A549 (cell line): ENCODE measurements around the gene CDK4. TPM values are rescaled to one million over a fixed set of nuclear protein-coding genes. Genes with fewer than 3 reads are reported as not detected.

Experiments used
- ATAC-seq, 2 experiments: fragments of 200-7000 bp in 1 of 2; fragments of >200 bp in 1 of 2; cut with Nextera tagmentation in 1 of 2; cut with Tn5 transposase in 1 of 2; 3 replicates each; pipeline versions ENCODE4 v1.8.0 to v1.9.1; 2018 to 2020; ENCODE audit warnings: mild to moderate bottlenecking in 1 of 2, moderate library complexity in 1 of 2
- CTCF ChIA-PET: fragments of 300-600 bp; sonication (Branson Sonifier 250); formaldehyde crosslinking; extraction: SDS; loops from one replicate; lab custom pipeline; 2021; ENCODE audit warnings: antibody characterized with exemption, inconsistent platforms; lab: Yijun Ruan, JAX
- POLR2A ChIA-PET: fragments of 350-600 bp; formaldehyde crosslinking; extraction: SDS; loops from one replicate; lab custom pipeline; 2021; ENCODE audit warnings: antibody characterized with exemption, inconsistent platforms; lab: Yijun Ruan, JAX
- DNase-seq, 2 experiments: peaks; one replicate each; pipeline versions ENCODE4 v3.0.0 to v3.0.0-alpha.2; 2011 to 2016; ENCODE audit warnings: low read depth in 1 of 2, low spot score in 1 of 2
- FAIRE-seq: peaks from 2 replicates; lab custom pipeline; 2011; peaks lifted over from hg19 to GRCh38; lab: Jason Lieb, UNC
- H3K27ac ChIP-seq, 2 experiments: fragments of >200 bp; sonication (Bioruptor Twin); formaldehyde crosslinking; 3 replicates each; pipeline ENCODE4 v1.5.1; 2016 to 2017
- H3K4me1 ChIP-seq: fragments of >200 bp; sonication (Bioruptor Twin); formaldehyde crosslinking; 3 replicates; pipeline ENCODE4 v1.6.1; 2016
- H3K4me2 ChIP-seq: fragments of >200 bp; sonication (Bioruptor Twin); formaldehyde crosslinking; 3 replicates; pipeline ENCODE4 v1.6.1; 2016
- H3K4me3 ChIP-seq: fragments of >200 bp; sonication (Bioruptor Twin); formaldehyde crosslinking; 3 replicates; pipeline ENCODE4 v1.5.1; 2016
- H3K9me3 ChIP-seq: fragments of >200 bp; sonication (Bioruptor Twin); formaldehyde crosslinking; 3 replicates; pipeline ENCODE4 v1.6.1; 2016
- HDAC2 ChIP-seq: fragments of 200-600 bp; sonication (generic); IDR thresholded peaks from 2 replicates; pipeline ENCODE4 v1.6.1; 2016
- HOXA7 ChIP-seq: fragments of 250-450 bp; sonication (Bioruptor Pico); IDR thresholded peaks from 2 replicates; pipeline ENCODE4 v1.5.0; 2020; ENCODE audit warnings: mild to moderate bottlenecking, moderate library complexity
- HOXB13 ChIP-seq: fragments of 250-450 bp; sonication (Bioruptor Pico); IDR thresholded peaks from 2 replicates; pipeline ENCODE4 v1.5.0; 2020; ENCODE audit warnings: low read depth, mild to moderate bottlenecking, moderate library complexity
- JUN ChIP-seq, 2 experiments: fragments of >200 bp; sonication (Bioruptor Twin); formaldehyde crosslinking; IDR thresholded peaks; 2 replicates in 1 of 2; 3 replicates in 1 of 2; pipeline ENCODE4 v1.6.1; 2016 to 2017
- MYC ChIP-seq: IDR thresholded peaks from 2 replicates; pipeline ENCODE4 v1.6.1; 2012; ENCODE audit warnings: mild to moderate bottlenecking, inconsistent platforms, low read length, improper control_type of control experiment, borderline replicate concordance
- RARB ChIP-seq: fragments of 250-450 bp; sonication (Bioruptor Pico); IDR thresholded peaks from 2 replicates; pipeline ENCODE4 v1.8.0; 2021; ENCODE audit warnings: mild to moderate bottlenecking, moderate library complexity
- TFCP2L1 ChIP-seq: fragments of 250-450 bp; sonication (Bioruptor Pico); IDR thresholded peaks from 2 replicates; pipeline ENCODE4 v1.5.0; 2021; ENCODE audit warnings: mild to moderate bottlenecking
- ZC3H11A ChIP-seq: fragments of 450-650 bp; IDR thresholded peaks from 2 replicates; pipeline ENCODE4 v1.6.1; 2014; ENCODE audit warnings: antibody characterized with exemption, mild to moderate bottlenecking
- WGBS: methylation state at CpG from one replicate; pipeline ENCODE4 v1.1.6; 2017; ENCODE audit errors: missing lambda C conversion rate; 5-methylcytosine and 5-hydroxymethylcytosine counted together
- polyA plus RNA-seq, 4 experiments: library from polyadenylated mRNA; depleted of rRNA in 3 of 4; stranded (reverse); fragments of >200 nt; fragmentation: RNase III in 1 of 4; extraction: RNeasy Plus Mini Kit Qiagen cat#74134 plus additional on column Dnase treatment in 1 of 4; gene quantifications; 2 replicates in 3 of 4; 3 replicates in 1 of 4; pipeline ENCODE4 v1.2.3, GENCODE V29; 2011 to 2017
- TF ChIP-seq, protein P1 (sequence below): fragments of 200-600 bp; sonication (generic); IDR thresholded peaks from 2 replicates; pipeline ENCODE4 v1.6.1; 2016; ENCODE audit warnings: antibody characterized with exemption, mild to moderate bottlenecking, moderate library complexity
- TF ChIP-seq, protein P2 (sequence below): fragments of 150-350 bp; IDR thresholded peaks from 2 replicates; pipeline ENCODE4 v1.6.1; 2014; ENCODE audit warnings: low read depth, mild to moderate bottlenecking, low read length
- TF ChIP-seq, protein P3 (sequence below): fragments of >200 bp; sonication (Bioruptor Twin); formaldehyde crosslinking; IDR thresholded peaks from 3 replicates; pipeline ENCODE4 v1.5.1; 2016
- TF ChIP-seq, protein P4 (sequence below): IDR thresholded peaks from 2 replicates; pipeline ENCODE4 v1.6.1; 2012; ENCODE audit warnings: low read depth, borderline replicate concordance
- TF ChIP-seq, protein P5 (sequence below): fragments of >200 bp; sonication (Bioruptor Twin); formaldehyde crosslinking; IDR thresholded peaks from 3 replicates; pipeline ENCODE4 v1.6.1; 2016

The CDK4 gene
- polyA plus RNA-seq, 2 of the 4 experiments (the other 2 are of a cell fraction), result 226 to 255 TPM

DNA sequence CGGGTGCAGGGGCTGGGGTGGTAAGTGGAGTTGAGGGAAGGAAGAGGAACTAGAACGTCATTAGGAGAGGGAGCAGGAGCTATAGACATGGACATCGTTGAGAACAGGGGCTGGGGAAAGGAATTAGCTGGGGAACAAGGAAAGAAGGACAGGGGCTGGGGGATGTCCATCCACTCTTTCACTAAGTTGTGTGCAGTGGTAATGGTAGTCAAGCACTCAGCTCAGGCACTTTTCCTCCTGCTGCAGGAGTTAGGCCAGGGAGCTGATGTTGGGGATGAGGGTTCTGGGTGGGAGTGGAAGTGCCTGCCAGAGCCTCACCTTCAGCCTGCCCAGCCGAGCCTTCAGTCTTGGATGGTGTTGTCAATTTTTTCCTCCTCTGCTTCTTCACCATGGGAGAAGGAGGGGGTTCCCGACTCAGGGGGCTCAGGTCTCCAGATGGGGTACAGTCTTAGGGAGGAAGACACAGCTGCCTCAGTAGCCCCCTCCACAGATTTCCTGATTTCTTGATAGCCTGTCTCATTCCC, 22.7 kb downstream of the CDK4 start:
- no peak for ATAC-seq
- Histone ChIP-seq H3K4me2 (no peak overlapping the region), H3K4me1 (peaks cover 13% of the 10 kb centered on the region), H3K27ac (no peak overlapping the region), H3K9me3 (no peaks in the 10 kb centered on the region), H3K4me3 (no peak overlapping the region)
- TF ChIP-seq HOXA7 (CRISPR knock-in tag), result no peak
- ChIA-PET CTCF (interaction anchor here (0.7 to 13.8 kb wide), 8 partner anchors 8 to 146 kb away, joined by 3 to 242 read pairs (median 4); partner anchors contain the start of genes AGAP2, CYP27B1 and TSPAN31), POLR2A (interaction anchor here (1.0 kb wide), 1 partner anchor 15 kb away, joined by 7 read pairs; the partner anchor contains the start of gene TSPAN31)
- DNase-seq, result no peak
- 43% methylated on average over 5 of the region's 5 CpGs for WGBS
- no peak for FAIRE-seq

DNA sequence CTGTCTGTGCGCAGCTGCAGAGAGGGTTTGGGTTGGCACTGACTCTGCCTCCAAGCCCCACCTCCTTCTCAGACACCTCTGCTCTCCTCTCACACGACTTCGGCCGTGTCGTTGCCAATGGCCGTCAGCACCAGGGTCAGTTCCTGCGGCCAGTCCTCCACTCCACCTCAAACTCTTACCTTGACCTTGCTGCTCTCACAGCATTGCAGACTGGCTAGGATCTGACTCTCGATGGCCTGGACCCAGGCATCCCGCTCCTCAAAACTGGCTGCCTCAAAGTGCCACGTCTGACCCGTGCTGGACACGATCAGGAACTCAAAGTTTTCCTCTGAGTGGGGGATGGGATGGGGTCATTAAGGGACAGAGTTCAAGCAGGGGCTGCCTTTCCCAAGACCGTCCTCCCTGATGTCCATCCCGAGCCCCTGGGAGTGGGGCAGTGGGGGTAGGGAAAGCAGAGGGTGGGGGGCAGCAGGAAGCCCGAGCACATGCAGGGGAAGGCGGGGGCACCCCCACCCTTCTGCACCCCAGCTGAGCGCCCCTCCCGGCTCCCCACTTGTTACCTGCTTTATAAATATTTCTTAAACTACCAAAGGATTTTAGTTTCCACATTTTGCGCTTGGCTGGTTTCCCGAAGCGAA, 24.2 kb downstream of the CDK4 start:
- POLR2A ChIA-PET, result no interaction called here
- TF ChIP-seq, protein P1, sequence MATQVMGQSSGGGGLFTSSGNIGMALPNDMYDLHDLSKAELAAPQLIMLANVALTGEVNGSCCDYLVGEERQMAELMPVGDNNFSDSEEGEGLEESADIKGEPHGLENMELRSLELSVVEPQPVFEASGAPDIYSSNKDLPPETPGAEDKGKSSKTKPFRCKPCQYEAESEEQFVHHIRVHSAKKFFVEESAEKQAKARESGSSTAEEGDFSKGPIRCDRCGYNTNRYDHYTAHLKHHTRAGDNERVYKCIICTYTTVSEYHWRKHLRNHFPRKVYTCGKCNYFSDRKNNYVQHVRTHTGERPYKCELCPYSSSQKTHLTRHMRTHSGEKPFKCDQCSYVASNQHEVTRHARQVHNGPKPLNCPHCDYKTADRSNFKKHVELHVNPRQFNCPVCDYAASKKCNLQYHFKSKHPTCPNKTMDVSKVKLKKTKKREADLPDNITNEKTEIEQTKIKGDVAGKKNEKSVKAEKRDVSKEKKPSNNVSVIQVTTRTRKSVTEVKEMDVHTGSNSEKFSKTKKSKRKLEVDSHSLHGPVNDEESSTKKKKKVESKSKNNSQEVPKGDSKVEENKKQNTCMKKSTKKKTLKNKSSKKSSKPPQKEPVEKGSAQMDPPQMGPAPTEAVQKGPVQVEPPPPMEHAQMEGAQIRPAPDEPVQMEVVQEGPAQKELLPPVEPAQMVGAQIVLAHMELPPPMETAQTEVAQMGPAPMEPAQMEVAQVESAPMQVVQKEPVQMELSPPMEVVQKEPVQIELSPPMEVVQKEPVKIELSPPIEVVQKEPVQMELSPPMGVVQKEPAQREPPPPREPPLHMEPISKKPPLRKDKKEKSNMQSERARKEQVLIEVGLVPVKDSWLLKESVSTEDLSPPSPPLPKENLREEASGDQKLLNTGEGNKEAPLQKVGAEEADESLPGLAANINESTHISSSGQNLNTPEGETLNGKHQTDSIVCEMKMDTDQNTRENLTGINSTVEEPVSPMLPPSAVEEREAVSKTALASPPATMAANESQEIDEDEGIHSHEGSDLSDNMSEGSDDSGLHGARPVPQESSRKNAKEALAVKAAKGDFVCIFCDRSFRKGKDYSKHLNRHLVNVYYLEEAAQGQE, result peak; percentile 2; the same call in 1 of the 2 replicates
- TF ChIP-seq, protein P2, sequence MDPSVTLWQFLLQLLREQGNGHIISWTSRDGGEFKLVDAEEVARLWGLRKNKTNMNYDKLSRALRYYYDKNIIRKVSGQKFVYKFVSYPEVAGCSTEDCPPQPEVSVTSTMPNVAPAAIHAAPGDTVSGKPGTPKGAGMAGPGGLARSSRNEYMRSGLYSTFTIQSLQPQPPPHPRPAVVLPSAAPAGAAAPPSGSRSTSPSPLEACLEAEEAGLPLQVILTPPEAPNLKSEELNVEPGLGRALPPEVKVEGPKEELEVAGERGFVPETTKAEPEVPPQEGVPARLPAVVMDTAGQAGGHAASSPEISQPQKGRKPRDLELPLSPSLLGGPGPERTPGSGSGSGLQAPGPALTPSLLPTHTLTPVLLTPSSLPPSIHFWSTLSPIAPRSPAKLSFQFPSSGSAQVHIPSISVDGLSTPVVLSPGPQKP, result no peak
- TF ChIP-seq, all 56 proteins: peak for 1
- Histone ChIP-seq H3K4me3 (no peak overlapping the region), H3K4me2 (no peak overlapping the region), H3K4me1 (peaks cover 18% of the 10 kb centered on the region), H3K27ac (no peak overlapping the region), H3K9me3 (no peaks in the 10 kb centered on the region)
- CTCF ChIA-PET, result interaction anchor here (2.7 to 13.8 kb wide), 5 partner anchors 10 to 145 kb away, joined by 14 to 242 read pairs (median 20); partner anchors contain the start of genes AGAP2 and TSPAN31
- ATAC-seq (no peak), DNase-seq (no peak), FAIRE-seq (no peak)
- 91% methylated on average over 21 of the region's 21 CpGs for WGBS

DNA sequence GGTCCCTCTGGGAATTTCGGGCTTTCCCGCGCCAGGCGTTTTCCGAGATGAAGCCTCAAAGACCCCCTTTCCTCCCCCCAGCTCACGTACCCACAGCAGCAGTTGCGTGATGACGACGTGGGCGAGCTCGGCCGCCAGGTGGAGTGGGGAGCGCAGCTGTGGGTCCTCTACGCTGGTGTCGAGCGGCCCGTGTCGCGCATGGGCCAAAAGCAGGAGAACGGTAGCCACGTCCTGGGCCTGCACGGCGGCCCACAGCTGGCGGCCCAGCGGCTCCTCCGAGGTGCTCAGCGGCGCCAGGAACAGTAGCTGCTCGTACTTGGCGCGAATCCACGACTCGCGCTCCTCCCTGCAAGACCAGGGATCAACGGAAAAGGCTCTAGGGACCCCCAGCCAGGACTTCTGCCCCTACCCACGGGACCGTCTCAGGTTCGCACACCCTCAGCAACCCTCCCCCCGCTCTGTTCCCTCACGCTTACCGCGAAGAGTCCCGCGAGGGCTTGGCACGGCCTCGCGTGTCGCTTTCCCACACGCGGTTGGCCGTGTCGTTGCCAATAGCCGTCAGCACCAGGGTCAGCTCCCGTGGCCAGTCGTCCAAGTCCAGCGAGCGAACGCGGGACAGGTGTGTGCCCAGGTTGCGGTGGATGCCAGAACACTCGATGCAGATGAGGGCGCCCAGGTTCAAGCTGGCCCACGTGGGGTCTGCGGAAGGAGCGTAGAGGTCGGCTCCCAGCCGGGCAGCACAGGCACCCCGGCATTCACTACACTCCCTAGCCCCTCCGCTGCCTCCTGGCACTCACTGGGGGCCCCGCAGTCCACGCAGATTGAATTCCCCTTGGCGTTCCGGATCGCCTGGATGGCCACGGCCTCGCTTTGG, 25.0 kb downstream of the CDK4 start:
- Histone ChIP-seq H3K4me2 (peak overlapping the region; percentile 99), H3K27ac (peak overlapping the region; percentile 97 to 98), H3K4me1 (peaks cover 18% of the 10 kb centered on the region), H3K9me3 (no peaks in the 10 kb centered on the region), H3K4me3 (peak overlapping the region; percentile 96)
- ChIA-PET CTCF (interaction anchor here (0.6 to 13.8 kb wide), 16 partner anchors 10 to 545 kb away, joined by 3 to 242 read pairs (median 7); partner anchors contain the start of genes AGAP2, DTX3, OS9 and TSPAN31), POLR2A (interaction anchor here (1.4 to 1.9 kb wide), 4 partner anchors 8 to 34 kb away, joined by 3 to 14 read pairs (median 4); partner anchors contain the start of gene CDK4)
- ATAC-seq (peak; percentile 20 to 35), FAIRE-seq (no peak), DNase-seq (no peak)
- TF ChIP-seq, protein P3, sequence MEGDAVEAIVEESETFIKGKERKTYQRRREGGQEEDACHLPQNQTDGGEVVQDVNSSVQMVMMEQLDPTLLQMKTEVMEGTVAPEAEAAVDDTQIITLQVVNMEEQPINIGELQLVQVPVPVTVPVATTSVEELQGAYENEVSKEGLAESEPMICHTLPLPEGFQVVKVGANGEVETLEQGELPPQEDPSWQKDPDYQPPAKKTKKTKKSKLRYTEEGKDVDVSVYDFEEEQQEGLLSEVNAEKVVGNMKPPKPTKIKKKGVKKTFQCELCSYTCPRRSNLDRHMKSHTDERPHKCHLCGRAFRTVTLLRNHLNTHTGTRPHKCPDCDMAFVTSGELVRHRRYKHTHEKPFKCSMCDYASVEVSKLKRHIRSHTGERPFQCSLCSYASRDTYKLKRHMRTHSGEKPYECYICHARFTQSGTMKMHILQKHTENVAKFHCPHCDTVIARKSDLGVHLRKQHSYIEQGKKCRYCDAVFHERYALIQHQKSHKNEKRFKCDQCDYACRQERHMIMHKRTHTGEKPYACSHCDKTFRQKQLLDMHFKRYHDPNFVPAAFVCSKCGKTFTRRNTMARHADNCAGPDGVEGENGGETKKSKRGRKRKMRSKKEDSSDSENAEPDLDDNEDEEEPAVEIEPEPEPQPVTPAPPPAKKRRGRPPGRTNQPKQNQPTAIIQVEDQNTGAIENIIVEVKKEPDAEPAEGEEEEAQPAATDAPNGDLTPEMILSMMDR, result no peak; the same call in 2 of the 3 replicates
- peak; percentile 5; the same call in 1 of the 2 replicates for TF ChIP-seq HOXB13
- TF ChIP-seq, protein P4, sequence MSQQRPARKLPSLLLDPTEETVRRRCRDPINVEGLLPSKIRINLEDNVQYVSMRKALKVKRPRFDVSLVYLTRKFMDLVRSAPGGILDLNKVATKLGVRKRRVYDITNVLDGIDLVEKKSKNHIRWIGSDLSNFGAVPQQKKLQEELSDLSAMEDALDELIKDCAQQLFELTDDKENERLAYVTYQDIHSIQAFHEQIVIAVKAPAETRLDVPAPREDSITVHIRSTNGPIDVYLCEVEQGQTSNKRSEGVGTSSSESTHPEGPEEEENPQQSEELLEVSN, result peak; percentile 87
- no peak for TF ChIP-seq ZC3H11A
- TF ChIP-seq RARB, result no peak
- peak; percentile 55; the same call in 1 of the 2 replicates for TF ChIP-seq TFCP2L1 (CRISPR knock-in tag)
- TF ChIP-seq, protein P5, sequence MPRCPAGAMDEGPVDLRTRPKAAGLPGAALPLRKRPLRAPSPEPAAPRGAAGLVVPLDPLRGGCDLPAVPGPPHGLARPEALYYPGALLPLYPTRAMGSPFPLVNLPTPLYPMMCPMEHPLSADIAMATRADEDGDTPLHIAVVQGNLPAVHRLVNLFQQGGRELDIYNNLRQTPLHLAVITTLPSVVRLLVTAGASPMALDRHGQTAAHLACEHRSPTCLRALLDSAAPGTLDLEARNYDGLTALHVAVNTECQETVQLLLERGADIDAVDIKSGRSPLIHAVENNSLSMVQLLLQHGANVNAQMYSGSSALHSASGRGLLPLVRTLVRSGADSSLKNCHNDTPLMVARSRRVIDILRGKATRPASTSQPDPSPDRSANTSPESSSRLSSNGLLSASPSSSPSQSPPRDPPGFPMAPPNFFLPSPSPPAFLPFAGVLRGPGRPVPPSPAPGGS, result no peak
- TF ChIP-seq, protein P1, result peak; percentile 73
- 0 out of 5 replicates have a peak, but pooled peaks of 1 of the 2 experiments have one; percentile 5 for TF ChIP-seq JUN (IDR thresholded peaks at IDR 0.05)
- TF ChIP-seq HDAC2, result no peak
- TF ChIP-seq MYC, result no peak; the same call in 1 of the 2 replicates
- WGBS, result 84% methylated on average over 64 of the region's 76 CpGs
